Naive thymus-derived CD8-positive, alpha-beta T cell (primary cell): ENCODE results near the gene LAMTOR3. TPM values are rescaled to one million over a fixed set of nuclear protein-coding genes. Genes with fewer than 3 reads are reported as not detected.
"Not testable (repeated sequence)": the region's sequence is repeated elsewhere in the genome, so short reads cannot be mapped to it uniquely, and the experiment has no call there.

Source experiments
- ATAC-seq, 2 donors: fragments of 150-1000 bp; cut with Tn5 transposase in 1 of 2; sonication (Bioruptor Pico), chemical (Tn5 transposase) in 1 of 2; 1 replicate in 1 of 2; 2 replicates in 1 of 2; pipeline ENCODE4 v1.10.0; 2021; ENCODE audit warnings: mild to moderate bottlenecking in 2 of 2, moderate library complexity in 2 of 2
- POLR2A ChIA-PET: fragments of 350-600 bp; sonication (Branson Sonifier 250); formaldehyde crosslinking; loops from one replicate; lab custom pipeline; 2021; ENCODE audit warnings: antibody characterized with exemption; lab: Charles Lee
- DNase-seq, 10 donors: peaks; one replicate each; pipeline versions ENCODE4 v3.0.0 to v3.0.0-alpha.2; 2020 to 2022
- H3K27ac Mint-ChIP-seq, 10 donors: one replicate each; pipeline ENCODE4 v1.8.0; 2020 to 2022; ENCODE audit warnings: mild to moderate bottlenecking in 10 of 10, mixed read lengths in 10 of 10, moderate library complexity in 4 of 10, inconsistent platforms in 1 of 10
- H3K27me3 Mint-ChIP-seq, 5 donors: one replicate each; pipeline ENCODE4 v1.8.0; 2021 to 2022; ENCODE audit warnings: mixed read lengths in 5 of 5
- H3K36me3 Mint-ChIP-seq, 3 donors: one replicate each; pipeline ENCODE4 v1.8.0; 2020 to 2022; ENCODE audit warnings: mixed read lengths in 3 of 3, mild to moderate bottlenecking in 2 of 3, inconsistent platforms in 1 of 3
- H3K4me1 Mint-ChIP-seq, 4 donors: one replicate each; pipeline ENCODE4 v1.8.0; 2021 to 2022; ENCODE audit warnings: mixed read lengths in 4 of 4
- H3K4me3 Mint-ChIP-seq, 10 donors: one replicate each; pipeline ENCODE4 v1.8.0; 2020 to 2022; ENCODE audit warnings: mild to moderate bottlenecking in 10 of 10, mixed read lengths in 10 of 10, moderate library complexity in 6 of 10, inconsistent platforms in 1 of 10
- H3K9me3 Mint-ChIP-seq, 9 donors: one replicate each; pipeline ENCODE4 v1.8.0; 2020 to 2022; ENCODE audit warnings: mixed read lengths in 9 of 9, mild to moderate bottlenecking in 3 of 9, inconsistent platforms in 1 of 9, moderate library complexity in 1 of 9
- polyA plus RNA-seq, 3 donors: library from polyadenylated mRNA; unstranded; fragments of 300-500 nt; fragmentation: Illumina TruSeq; gene quantifications; one replicate each; pipeline ENCODE4 v1.2.3, GENCODE V29; 2021
- total RNA-seq, 8 experiments: library from RNA in 2 of 8; stranded (reverse) in 2 of 8; gene quantifications; one replicate each; pipeline ENCODE4 v1.2.3 and lab custom pipeline; 2021 to 2026

LAMTOR3 gene
- total and polyA plus RNA-seq, 5 experiments from 2014 or later = 24.9 to 35.6 (median 29.0) TPM

DNA sequence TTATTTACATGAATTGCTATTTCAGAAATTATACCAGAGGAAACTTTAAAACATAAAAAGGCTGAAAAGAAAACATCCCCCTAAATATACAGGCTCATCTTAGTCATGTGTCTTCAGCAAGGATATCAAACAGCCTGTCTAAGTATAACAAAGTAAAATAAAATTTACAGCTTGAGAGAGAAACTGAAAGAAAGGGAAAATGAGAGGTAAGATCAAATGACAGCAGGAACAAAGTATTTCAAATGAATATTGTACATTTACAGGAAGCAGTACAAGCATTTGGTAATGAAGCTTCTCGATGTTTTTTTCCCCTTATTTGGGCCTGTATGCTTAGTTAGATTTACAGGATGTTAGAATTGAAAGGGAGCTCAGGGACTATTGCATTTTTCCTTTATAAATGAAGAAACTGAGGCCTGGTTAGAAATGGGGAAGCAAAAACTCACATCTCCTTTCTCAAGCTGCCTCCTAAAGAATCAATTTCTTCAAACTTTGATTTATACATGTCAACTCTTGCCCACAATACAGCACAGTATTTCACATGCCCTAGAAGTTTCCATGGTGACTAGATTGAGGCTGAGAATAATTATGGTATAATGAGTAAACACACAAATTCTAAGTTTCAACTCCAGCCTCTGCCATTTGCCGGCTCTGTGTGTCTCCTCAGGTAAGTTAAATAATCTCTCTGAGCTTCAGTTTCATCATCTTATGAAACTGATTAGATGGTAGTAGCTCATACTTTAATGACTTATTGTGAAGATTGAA, 48.3 kb downstream of the LAMTOR3 start:
- H3K27ac Mint-ChIP-seq = peak overlapping the region; percentile 82 to 98 (median 86)
- no peaks in the 10 kb centered on the region for H3K9me3 Mint-ChIP-seq
- ATAC-seq = peak; percentile 60 to 81
- peaks cover 17 to 45% (median 36%) of the 10 kb centered on the region in 4 donors for H3K4me1 Mint-ChIP-seq
- DNase-seq = peak in 4 of 10 donors; percentile 12 to 48 (median 30)
- POLR2A ChIA-PET = interaction anchor here (0.7 to 1.9 kb wide), 3 partner anchors 29 to 283 kb away, joined by 3 to 8 read pairs (median 6); partner anchors contain the start of genes DAPP1 and LAMTOR3
- H3K27me3 Mint-ChIP-seq = no peaks in the 10 kb centered on the region
- peaks cover 0 to 23% (median 19%) of the 10 kb centered on the region in 3 donors for H3K36me3 Mint-ChIP-seq
- peak overlapping the region in 9 of 10 donors; percentile 3 to 79 (median 46) for H3K4me3 Mint-ChIP-seq

DNA sequence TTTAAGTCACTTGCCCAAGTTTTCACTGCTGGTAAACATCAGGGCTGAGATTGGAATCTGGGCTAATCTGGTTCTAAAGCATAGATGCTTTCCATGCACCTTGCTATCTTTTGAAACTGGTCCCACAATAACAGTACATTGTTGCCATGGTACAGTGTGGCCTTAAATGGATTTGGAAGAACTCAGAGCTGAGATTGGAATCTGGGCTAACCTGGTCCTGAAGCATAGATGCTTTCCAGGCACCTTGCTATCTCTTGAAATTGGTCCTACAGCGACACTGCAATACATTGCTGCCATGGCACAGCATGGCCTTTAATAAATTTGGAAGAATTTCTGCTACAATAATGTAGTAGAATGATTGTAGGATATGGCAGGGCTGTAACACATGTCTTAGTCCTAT, 49.0 kb downstream of the LAMTOR3 start:
- peak in 1 of 2 donors; percentile 18 for ATAC-seq
- no peaks in the 10 kb centered on the region for H3K9me3 Mint-ChIP-seq
- peaks cover 17 to 43% (median 36%) of the 10 kb centered on the region in 4 donors for H3K4me1 Mint-ChIP-seq
- no peaks in the 10 kb centered on the region for H3K27me3 Mint-ChIP-seq
- POLR2A ChIA-PET = interaction anchor here (1.4 to 1.9 kb wide), 2 partner anchors 28 to 49 kb away, joined by 6 to 8 read pairs; partner anchors contain the start of genes DAPP1 and LAMTOR3
- H3K4me3 Mint-ChIP-seq = peak overlapping the region in 5 of 10 donors; percentile 44 to 79 (median 64)
- peak overlapping the region; percentile 82 to 98 (median 86) for H3K27ac Mint-ChIP-seq
- no peak for DNase-seq
- H3K36me3 Mint-ChIP-seq = peaks cover 0 to 28% (median 23%) of the 10 kb centered on the region in 3 donors

DNA sequence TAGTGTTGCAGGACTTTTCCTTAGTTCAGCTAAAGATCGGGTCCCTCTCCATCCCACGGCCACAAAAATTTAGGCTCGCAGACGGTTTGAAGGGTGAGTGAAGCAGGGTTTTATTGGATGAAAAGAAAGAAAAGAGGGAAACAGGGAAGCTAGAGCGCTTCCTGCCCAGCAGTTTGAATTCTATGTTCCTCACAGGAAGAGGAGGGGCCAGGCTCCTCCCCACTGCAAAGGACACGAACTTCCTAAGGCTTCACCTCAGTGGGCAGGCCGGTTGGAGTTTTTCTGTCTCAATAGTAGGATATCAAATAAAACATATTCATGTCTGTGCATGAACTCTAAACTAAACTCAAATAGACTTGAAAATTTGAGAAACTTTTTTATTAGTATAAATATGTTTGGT, 50.2 kb downstream of the LAMTOR3 start:
- Mint-ChIP-seq H3K36me3 (peaks cover 0 to 34% (median 23%) of the 10 kb centered on the region in 3 donors), H3K27ac (peak overlapping the region in 6 of 10 donors; percentile 42 to 91 (median 68)), H3K4me1 (peaks cover 17 to 43% (median 36%) of the 10 kb centered on the region in 4 donors), H3K4me3 (no peak overlapping the region), H3K27me3 (no peaks in the 10 kb centered on the region), H3K9me3 (no peaks in the 10 kb centered on the region)
- ATAC-seq (no peak), DNase-seq (no peak)
- POLR2A ChIA-PET = no interaction called here

DNA sequence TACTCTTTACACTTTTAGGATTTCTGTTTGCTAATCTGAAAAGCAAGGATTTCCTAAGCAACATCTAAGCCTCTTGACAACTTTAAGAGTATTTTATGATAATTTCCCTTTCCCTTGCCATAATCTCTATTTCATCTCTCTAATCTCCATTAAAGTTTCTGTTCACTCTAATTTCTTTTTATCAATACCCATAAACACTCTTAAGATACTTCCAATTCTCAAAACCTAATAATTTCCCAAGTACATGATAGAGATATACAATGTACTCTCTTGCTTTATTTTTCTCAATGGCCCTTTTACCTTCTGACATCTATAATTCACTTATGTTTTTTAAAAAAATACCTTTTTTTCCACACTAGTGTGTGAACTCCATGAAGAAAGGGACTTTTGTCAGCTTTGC, 50.8 kb downstream of the LAMTOR3 start:
- Mint-ChIP-seq H3K4me3 (no peak overlapping the region), H3K4me1 (peaks cover 17 to 37% (median 33%) of the 10 kb centered on the region in 4 donors), H3K27me3 (no peaks in the 10 kb centered on the region), H3K36me3 (peaks cover 0 to 38% (median 23%) of the 10 kb centered on the region in 3 donors), H3K9me3 (no peaks in the 10 kb centered on the region), H3K27ac (peak overlapping the region in 2 of 10 donors; percentile 8 to 19)
- POLR2A ChIA-PET = no interaction called here
- DNase-seq (no peak), ATAC-seq (no peak)

DNA sequence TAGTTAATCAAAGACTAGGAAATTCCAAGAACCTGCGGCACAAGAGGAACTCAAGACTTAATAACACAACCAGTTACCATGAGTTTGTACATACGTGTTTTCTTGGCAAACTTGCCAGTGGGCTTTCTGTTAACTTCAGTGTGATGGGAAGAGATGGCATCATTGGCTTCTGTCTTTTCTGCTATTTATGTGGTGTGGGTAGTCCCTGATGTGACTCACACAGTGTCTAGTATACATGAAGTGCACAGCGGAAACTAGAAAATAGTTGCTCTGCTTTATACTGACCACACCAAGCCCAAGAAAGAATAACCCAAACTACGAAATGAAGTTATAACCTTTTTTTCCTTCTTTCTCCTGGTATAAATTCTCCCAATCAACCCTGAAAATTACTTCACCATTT, 53.1 kb downstream of the LAMTOR3 start:
- Mint-ChIP-seq H3K36me3 (peaks cover 0 to 49% (median 29%) of the 10 kb centered on the region in 3 donors), H3K27me3 (no peaks in the 10 kb centered on the region), H3K9me3 (no peaks in the 10 kb centered on the region), H3K27ac (no peak overlapping the region), H3K4me1 (peaks cover 13 to 22% (median 17%) of the 10 kb centered on the region in 4 donors), H3K4me3 (no peak overlapping the region)
- no peak for ATAC-seq
- POLR2A ChIA-PET = no interaction called here
- no peak for DNase-seq

DNA sequence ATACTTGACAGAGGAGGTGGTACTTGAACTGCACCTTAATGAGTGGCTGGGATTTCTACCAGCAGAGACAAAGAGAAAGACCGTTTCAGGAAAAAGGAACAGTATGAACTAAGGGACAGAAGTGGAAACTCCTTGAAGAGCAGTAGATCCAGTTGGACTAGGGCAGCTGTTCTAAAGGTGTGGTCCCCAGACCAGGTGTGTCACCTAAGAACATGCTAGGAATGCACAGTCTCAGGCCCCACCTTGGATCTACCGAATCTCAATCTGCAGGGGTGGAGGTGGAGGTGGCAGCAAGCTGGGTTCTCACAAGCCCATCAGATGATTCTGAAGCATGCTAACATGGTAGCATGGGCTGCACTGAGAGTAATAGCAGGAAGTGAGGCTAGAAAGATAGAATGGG, 55.3 kb downstream of the LAMTOR3 start:
- H3K9me3 Mint-ChIP-seq = no peaks in the 10 kb centered on the region
- H3K4me1 Mint-ChIP-seq = peaks cover 0 to 9% (median 5%) of the 10 kb centered on the region in 4 donors
- POLR2A ChIA-PET = no interaction called here
- H3K27me3 Mint-ChIP-seq = no peaks in the 10 kb centered on the region
- peak overlapping the region in 2 of 10 donors; percentile 4 to 46 for H3K27ac Mint-ChIP-seq
- peaks cover 0 to 56% (median 33%) of the 10 kb centered on the region in 3 donors for H3K36me3 Mint-ChIP-seq
- H3K4me3 Mint-ChIP-seq = no peak overlapping the region
- ATAC-seq (no peak), DNase-seq (no peak)

DNA sequence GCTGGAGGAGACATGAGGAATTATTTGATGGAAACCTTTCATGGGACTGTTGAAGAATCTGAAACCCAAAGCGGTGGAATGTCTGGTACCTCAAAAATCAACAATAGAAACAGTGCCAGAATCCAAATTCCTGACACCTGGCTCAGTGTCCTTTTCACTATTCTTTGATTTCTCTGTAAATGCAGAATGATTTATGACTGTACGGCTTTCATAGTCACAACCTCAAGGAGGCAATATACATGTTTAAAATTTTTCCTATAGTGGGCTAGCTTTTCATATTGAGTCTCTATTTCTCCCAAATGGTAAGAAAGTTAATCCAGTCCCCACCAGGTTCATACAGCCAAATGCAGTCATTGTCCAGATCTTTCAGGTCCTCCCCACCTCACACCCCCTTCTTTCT, 58.3 kb downstream of the LAMTOR3 start:
- Mint-ChIP-seq H3K27me3 (no peaks in the 10 kb centered on the region), H3K9me3 (no peaks in the 10 kb centered on the region), H3K4me3 (no peak overlapping the region), H3K36me3 (peaks cover 0 to 33% (median 15%) of the 10 kb centered on the region in 3 donors), H3K27ac (no peak overlapping the region), H3K4me1 (peaks cover 2 to 10% (median 8%) of the 10 kb centered on the region in 4 donors)
- ATAC-seq (no peak), DNase-seq (no peak)
- POLR2A ChIA-PET = no interaction called here

DNA sequence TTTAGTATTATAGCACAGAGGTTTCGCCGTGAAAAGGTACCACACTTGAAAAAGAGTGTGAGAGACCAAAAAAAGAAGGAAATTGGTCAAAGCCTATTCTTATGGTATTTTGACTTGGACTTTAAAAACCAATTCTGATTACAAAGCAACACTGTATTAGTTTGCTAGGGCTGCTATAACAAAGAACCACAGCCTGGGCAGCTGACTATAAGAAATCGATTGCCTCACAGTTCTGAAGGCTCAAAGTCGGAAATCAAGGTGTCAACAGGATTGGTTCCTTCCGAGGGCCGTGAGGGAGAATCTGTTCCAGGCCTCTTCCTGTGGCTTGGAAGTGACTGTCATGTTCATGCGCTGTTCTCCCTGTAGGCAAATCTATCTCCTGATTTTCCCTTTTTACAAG, 59.7 kb downstream of the LAMTOR3 start:
- Mint-ChIP-seq H3K4me1 (peaks cover 2 to 15% (median 11%) of the 10 kb centered on the region in 4 donors), H3K27me3 (no peaks in the 10 kb centered on the region), H3K36me3 (peaks cover 0 to 25% (median 11%) of the 10 kb centered on the region in 3 donors), H3K27ac (no peak overlapping the region), H3K9me3 (no peaks in the 10 kb centered on the region), H3K4me3 (no peak overlapping the region)
- ATAC-seq (no peak), DNase-seq (no peak)
- POLR2A ChIA-PET = no interaction called here

DNA sequence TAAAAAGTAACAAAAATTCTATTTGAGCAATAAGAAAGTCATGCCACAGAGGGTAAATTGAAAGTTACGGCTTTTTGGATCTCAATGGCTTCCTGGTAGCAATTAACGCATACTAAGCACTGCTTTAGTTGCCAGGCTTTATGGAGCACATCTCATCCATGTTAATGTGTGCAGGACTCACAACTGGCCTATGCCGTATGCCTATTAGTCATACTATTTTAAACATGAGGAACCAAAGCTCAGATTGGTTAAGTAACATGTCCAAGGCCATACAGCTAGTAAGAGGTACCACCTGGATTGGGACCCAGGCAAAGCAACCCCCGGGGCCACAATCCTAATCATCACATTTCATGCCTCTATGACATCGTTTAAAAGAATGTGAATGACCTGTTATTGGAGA, 60.5 kb downstream of the LAMTOR3 start:
- Mint-ChIP-seq H3K36me3 (peaks cover 0 to 22% (median 11%) of the 10 kb centered on the region in 3 donors), H3K27ac (no peak overlapping the region), H3K27me3 (no peaks in the 10 kb centered on the region), H3K4me3 (no peak overlapping the region), H3K9me3 (no peaks in the 10 kb centered on the region), H3K4me1 (peaks cover 3 to 15% (median 11%) of the 10 kb centered on the region in 4 donors)
- POLR2A ChIA-PET = no interaction called here
- ATAC-seq = no peak
- DNase-seq = no peak

DNA sequence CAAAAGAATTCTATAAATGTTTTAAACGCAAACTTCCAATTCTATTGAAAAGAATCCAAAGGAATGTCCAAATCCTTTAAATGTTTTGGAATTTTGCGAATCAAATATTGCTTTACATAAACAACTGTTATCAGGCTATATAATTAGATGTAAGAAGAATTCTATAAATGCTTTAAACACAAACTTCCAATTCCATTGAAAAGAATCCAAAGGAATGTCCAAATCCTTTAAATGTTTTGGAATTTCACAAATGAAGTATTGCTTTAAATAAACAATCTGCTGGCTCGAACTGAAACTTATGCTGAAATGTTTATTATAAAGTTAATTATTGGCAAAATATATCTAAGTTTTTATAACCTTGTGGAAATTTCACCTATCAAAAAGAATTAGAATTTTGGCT, 61.5 kb downstream of the LAMTOR3 start:
- POLR2A ChIA-PET = no interaction called here

DNA sequence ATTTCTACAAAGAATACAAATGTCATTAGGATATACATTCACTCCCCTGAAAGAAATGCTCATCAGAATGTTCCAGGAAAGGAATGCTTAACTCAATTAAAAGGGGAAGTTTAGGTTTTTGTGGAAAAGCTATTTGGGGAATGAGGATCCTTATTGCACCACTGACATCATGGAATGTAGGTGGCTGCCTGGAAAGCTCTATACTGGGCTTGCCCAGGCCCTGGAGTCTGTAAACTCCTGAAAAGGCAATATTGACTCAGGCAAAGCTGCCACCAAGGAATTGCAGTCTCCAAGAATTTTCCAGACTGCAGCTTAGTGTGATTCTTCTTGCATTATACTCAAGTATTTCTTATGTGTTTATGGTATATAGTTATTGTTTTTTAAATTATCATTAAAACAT, 61.9 kb downstream of the LAMTOR3 start:
- Mint-ChIP-seq H3K4me1 (peaks cover 12 to 15% (median 14%) of the 10 kb centered on the region in 4 donors), H3K9me3 (no peaks in the 10 kb centered on the region), H3K27ac (no peak overlapping the region), H3K27me3 (no peaks in the 10 kb centered on the region), H3K4me3 (no peak overlapping the region), H3K36me3 (peaks cover 0 to 18% (median 11%) of the 10 kb centered on the region in 3 donors)
- POLR2A ChIA-PET = no interaction called here
- ATAC-seq (no peak), DNase-seq (no peak)

More for the DNA sequence above, 61.5 kb downstream of the LAMTOR3 start:
- ATAC-seq = no peak
- peaks cover 10 to 15% (median 11%) of the 10 kb centered on the region in 4 donors for H3K4me1 Mint-ChIP-seq
- DNase-seq = no peak
- H3K27me3 Mint-ChIP-seq = no peaks in the 10 kb centered on the region
- peaks cover 0 to 18% (median 11%) of the 10 kb centered on the region in 3 donors for H3K36me3 Mint-ChIP-seq
- H3K9me3 Mint-ChIP-seq = no peaks in the 10 kb centered on the region
- no peak overlapping the region for H3K27ac Mint-ChIP-seq
- no peak overlapping the region for H3K4me3 Mint-ChIP-seq

DNA sequence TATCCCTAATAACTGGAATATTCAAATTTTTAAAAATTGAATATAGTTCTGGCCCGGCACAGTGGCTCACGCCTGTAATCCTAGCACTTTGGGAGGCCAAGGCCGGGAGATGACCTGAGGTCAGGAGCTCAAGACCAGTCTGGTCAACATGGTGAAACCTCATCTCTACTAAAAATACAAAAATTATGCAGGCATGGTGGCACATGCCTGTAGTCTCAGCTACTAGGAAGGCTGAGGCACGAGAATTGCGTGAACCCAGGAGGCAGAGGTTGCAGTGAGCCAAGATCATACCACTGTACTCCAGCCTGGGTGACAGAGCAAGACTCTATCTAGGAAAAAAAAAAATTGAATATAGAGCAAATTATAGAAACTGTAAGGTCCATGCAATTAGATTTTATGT, 64.2 kb downstream of the LAMTOR3 start:
- H3K36me3 Mint-ChIP-seq, DNase-seq, H3K27ac Mint-ChIP-seq, H3K27me3 Mint-ChIP-seq, H3K9me3 Mint-ChIP-seq, H3K4me3 Mint-ChIP-seq, POLR2A ChIA-PET, ATAC-seq: not testable (repeated sequence)
- peaks cover 15 to 31% (median 24%) of the 10 kb centered on the region in 4 donors for H3K4me1 Mint-ChIP-seq

DNA sequence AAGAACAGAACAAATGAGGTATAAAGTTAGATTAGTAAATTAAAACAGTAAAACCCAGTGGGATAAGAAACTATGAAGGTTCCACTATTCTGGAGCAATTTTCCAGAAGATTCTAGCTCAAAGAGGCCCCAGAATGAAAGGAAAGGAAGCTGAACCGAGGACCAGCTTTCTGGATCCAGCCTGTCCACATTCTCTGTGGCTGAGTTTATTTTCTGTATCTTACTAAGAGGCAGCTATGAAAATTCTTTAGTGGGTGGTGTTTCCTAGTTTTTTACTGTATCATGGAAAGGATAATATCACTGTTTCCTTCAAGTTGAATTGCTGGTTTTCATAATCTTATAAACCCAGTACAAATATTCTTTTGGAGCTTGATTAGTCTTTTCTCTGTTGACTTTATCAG, 65.8 kb downstream of the LAMTOR3 start:
- H3K4me1 Mint-ChIP-seq = peaks cover 18 to 45% (median 34%) of the 10 kb centered on the region in 4 donors
- POLR2A ChIA-PET = no interaction called here
- DNase-seq = no peak
- no peak for ATAC-seq
- H3K9me3 Mint-ChIP-seq = no peaks in the 10 kb centered on the region
- H3K27ac Mint-ChIP-seq = peak overlapping the region in 1 of 10 donors; percentile 15
- no peak overlapping the region for H3K4me3 Mint-ChIP-seq
- peaks cover 0 to 6% (median 3%) of the 10 kb centered on the region in 3 donors for H3K36me3 Mint-ChIP-seq
- no peaks in the 10 kb centered on the region for H3K27me3 Mint-ChIP-seq
